ENCODE results near the gene APOBEC3C.

DNA sequence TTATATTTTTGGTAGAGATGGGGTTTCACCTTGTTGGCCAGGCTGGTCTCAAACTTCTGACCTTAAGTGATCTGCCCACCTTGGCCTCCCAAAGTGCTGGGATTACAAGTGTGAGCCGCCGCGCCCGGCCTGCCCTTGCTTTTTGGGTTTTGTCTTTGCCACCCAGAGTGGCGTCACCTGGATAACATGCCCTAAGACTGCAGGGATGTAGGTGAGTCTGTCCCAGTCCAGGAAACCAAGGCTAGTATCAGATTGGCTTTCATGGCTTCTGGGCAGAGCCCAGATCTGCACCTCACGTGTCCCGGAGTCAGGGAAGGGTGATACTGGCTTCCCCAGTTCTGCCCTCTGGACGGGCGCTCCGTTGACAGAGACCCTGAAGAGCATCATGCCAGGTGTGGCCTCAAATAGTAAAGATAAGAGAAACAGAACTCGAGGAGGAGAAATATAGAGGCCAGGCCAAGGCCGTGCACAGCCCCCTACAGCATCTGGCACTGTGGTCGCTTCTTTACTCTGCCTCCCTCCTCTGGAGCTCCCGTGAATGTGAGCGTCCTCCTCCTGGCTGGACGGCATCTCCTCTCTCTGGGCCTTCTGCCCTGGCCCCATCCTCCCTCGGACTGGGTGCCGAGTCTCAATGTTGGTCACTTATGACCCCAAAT, 39.8 kb upstream of the APOBEC3C start:
- TF ChIP-seq, protein P1, sequence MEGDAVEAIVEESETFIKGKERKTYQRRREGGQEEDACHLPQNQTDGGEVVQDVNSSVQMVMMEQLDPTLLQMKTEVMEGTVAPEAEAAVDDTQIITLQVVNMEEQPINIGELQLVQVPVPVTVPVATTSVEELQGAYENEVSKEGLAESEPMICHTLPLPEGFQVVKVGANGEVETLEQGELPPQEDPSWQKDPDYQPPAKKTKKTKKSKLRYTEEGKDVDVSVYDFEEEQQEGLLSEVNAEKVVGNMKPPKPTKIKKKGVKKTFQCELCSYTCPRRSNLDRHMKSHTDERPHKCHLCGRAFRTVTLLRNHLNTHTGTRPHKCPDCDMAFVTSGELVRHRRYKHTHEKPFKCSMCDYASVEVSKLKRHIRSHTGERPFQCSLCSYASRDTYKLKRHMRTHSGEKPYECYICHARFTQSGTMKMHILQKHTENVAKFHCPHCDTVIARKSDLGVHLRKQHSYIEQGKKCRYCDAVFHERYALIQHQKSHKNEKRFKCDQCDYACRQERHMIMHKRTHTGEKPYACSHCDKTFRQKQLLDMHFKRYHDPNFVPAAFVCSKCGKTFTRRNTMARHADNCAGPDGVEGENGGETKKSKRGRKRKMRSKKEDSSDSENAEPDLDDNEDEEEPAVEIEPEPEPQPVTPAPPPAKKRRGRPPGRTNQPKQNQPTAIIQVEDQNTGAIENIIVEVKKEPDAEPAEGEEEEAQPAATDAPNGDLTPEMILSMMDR (IDR thresholded peaks at IDR 0.05), result no peak
- TF ChIP-seq TEAD4 (IDR thresholded peaks at IDR 0.05; ENCODE audit: borderline replicate concordance, insufficient read depth), result no peak
- TF ChIP-seq RAD21 (IDR thresholded peaks at IDR 0.05; ENCODE audit: low read length), result no peak
- TF ChIP-seq MXI1 (IDR thresholded peaks at IDR 0.05; ENCODE audit: low read depth, low read length), result no peak
- no peak for TF ChIP-seq EP300 (IDR thresholded peaks at IDR 0.05; ENCODE audit: borderline replicate concordance in 1 of 2, low read depth in 1 of 2, low read length in 1 of 2)
- no peak for TF ChIP-seq SIN3A (IDR thresholded peaks at IDR 0.05; ENCODE audit: borderline replicate concordance, low read depth, low read length)
- TF ChIP-seq EZH2phosphoT487 (IDR thresholded peaks at IDR 0.05; ENCODE audit: borderline replicate concordance, low read depth), result no peak
- TF ChIP-seq CHD2 (IDR thresholded peaks at IDR 0.05; ENCODE audit: low read length, partially characterized antibody), result no peak
- no peak for TF ChIP-seq GABPA (IDR thresholded peaks at IDR 0.05; ENCODE audit: low read depth)
- TF ChIP-seq, protein P2, sequence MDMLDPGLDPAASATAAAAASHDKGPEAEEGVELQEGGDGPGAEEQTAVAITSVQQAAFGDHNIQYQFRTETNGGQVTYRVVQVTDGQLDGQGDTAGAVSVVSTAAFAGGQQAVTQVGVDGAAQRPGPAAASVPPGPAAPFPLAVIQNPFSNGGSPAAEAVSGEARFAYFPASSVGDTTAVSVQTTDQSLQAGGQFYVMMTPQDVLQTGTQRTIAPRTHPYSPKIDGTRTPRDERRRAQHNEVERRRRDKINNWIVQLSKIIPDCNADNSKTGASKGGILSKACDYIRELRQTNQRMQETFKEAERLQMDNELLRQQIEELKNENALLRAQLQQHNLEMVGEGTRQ (IDR thresholded peaks at IDR 0.05; ENCODE audit: borderline replicate concordance, low read depth, low read length), result no peak
- no peak for TF ChIP-seq FOSL2 (IDR thresholded peaks at IDR 0.05; ENCODE audit: borderline replicate concordance, low read depth)
- no peak for TF ChIP-seq RFX5 (IDR thresholded peaks at IDR 0.05; ENCODE audit: low read length)
- TF ChIP-seq, protein P3, sequence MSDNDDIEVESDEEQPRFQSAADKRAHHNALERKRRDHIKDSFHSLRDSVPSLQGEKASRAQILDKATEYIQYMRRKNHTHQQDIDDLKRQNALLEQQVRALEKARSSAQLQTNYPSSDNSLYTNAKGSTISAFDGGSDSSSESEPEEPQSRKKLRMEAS (IDR thresholded peaks at IDR 0.05; ENCODE audit: low read depth), result no peak
- TF ChIP-seq, protein P4, sequence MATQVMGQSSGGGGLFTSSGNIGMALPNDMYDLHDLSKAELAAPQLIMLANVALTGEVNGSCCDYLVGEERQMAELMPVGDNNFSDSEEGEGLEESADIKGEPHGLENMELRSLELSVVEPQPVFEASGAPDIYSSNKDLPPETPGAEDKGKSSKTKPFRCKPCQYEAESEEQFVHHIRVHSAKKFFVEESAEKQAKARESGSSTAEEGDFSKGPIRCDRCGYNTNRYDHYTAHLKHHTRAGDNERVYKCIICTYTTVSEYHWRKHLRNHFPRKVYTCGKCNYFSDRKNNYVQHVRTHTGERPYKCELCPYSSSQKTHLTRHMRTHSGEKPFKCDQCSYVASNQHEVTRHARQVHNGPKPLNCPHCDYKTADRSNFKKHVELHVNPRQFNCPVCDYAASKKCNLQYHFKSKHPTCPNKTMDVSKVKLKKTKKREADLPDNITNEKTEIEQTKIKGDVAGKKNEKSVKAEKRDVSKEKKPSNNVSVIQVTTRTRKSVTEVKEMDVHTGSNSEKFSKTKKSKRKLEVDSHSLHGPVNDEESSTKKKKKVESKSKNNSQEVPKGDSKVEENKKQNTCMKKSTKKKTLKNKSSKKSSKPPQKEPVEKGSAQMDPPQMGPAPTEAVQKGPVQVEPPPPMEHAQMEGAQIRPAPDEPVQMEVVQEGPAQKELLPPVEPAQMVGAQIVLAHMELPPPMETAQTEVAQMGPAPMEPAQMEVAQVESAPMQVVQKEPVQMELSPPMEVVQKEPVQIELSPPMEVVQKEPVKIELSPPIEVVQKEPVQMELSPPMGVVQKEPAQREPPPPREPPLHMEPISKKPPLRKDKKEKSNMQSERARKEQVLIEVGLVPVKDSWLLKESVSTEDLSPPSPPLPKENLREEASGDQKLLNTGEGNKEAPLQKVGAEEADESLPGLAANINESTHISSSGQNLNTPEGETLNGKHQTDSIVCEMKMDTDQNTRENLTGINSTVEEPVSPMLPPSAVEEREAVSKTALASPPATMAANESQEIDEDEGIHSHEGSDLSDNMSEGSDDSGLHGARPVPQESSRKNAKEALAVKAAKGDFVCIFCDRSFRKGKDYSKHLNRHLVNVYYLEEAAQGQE (IDR thresholded peaks at IDR 0.05; ENCODE audit: low read depth, low read length), result no peak
